ENCODE data around the gene UBE2S.

GRCh38 chr19:55390461-55390880, 17.1 kb downstream of the UBE2S start:
- TF ChIP-seq POLR2A (IDR thresholded peaks at IDR 0.05) = no peak
- no peak for TF ChIP-seq CTCF (IDR thresholded peaks at IDR 0.05)
